ENCODE measurements around the gene GRM1.

Gene GRM1

GRCh38 chr6:146337376-146337775, 308.5 kb downstream of the GRM1 start:
- DNase-seq: no peak

GRCh38 chr6:146339716-146340115, 310.9 kb downstream of the GRM1 start:
- DNase-seq: no peak

GRCh38 chr6:146341493-146342230, 312.8 kb downstream of the GRM1 start:
- no peak for DNase-seq

- no peak for DNase-seq
These were observed 316.7 kb downstream of the GRM1 start for GRCh38 chr6:146345598-146345997.

- DNase-seq: no peak
These were observed 318.2 kb downstream of the GRM1 start for GRCh38 chr6:146347090-146347489.

GRCh38 chr6:146347690-146348089, 318.8 kb downstream of the GRM1 start:
- DNase-seq: no peak

GRCh38 chr6:146351018-146351417, 322.2 kb downstream of the GRM1 start:
- no peak for DNase-seq

GRCh38 chr6:146352163-146352562, 323.3 kb downstream of the GRM1 start:
- no peak for DNase-seq

GRCh38 chr6:146354451-146354850, 325.6 kb downstream of the GRM1 start:
- no peak for DNase-seq

- DNase-seq: no peak
These were observed 326.7 kb downstream of the GRM1 start for GRCh38 chr6:146355521-146356100.

GRCh38 chr6:146357578-146358430, 328.9 kb downstream of the GRM1 start:
- no peak for DNase-seq

- no peak for DNase-seq
These were observed 329.7 kb downstream of the GRM1 start for GRCh38 chr6:146358431-146359046.

- DNase-seq: no peak
These were observed 330.3 kb downstream of the GRM1 start for GRCh38 chr6:146359131-146359530.

- no peak for DNase-seq
These were observed 332.5 kb downstream of the GRM1 start for GRCh38 chr6:146361128-146361924.

GRCh38 chr6:146363838-146364607, 335.2 kb downstream of the GRM1 start:
- DNase-seq: no peak

GRCh38 chr6:146364816-146365594, 336.1 kb downstream of the GRM1 start:
- DNase-seq: no peak

GRCh38 chr6:146367061-146367460, 338.2 kb downstream of the GRM1 start:
- no peak for DNase-seq

GRCh38 chr6:146369866-146370265, 341.0 kb downstream of the GRM1 start:
- DNase-seq: no peak

- no peak for DNase-seq
These were observed 352.6 kb downstream of the GRM1 start for GRCh38 chr6:146381486-146381885.

GRCh38 chr6:146388736-146389364, 360.0 kb downstream of the GRM1 start:
- DNase-seq: no peak

All from NCI-H1092 treated with DMSO at 0.1 percent for 48 hours (cell line).